Measurements from ENCODE around the gene CMSS1.

Gene CMSS1

GRCh38 chr3:99817437-99818240 is at the start of gene CMSS1:
TSS of gene CMSS1 (plus strand) at chr3:99817862.
- in situ Hi-C loops (cut with HindIII; ENCODE audit: low sequenced_read_pairs) = no loop called here

- in situ Hi-C loops (cut with HindIII; ENCODE audit: low sequenced_read_pairs) = no loop called here
Observed at GRCh38 chr3:99768126-99768525, 49.5 kb upstream of the CMSS1 start.

GRCh38 chr3:99768808-99769501 is 48.7 kb upstream of the CMSS1 start:
- in situ Hi-C loops (cut with HindIII; ENCODE audit: low sequenced_read_pairs) = no loop called here

GRCh38 chr3:99772171-99772570 is 45.5 kb upstream of the CMSS1 start:
- in situ Hi-C loops (cut with HindIII; ENCODE audit: low sequenced_read_pairs) = no loop called here

GRCh38 chr3:99772671-99773070 is 45.0 kb upstream of the CMSS1 start:
- in situ Hi-C loops (cut with HindIII; ENCODE audit: low sequenced_read_pairs) = no loop called here

GRCh38 chr3:99774467-99774866 is 43.2 kb upstream of the CMSS1 start:
- in situ Hi-C loops (cut with HindIII; ENCODE audit: low sequenced_read_pairs) = no loop called here

GRCh38 chr3:99776516-99777209 is 41.0 kb upstream of the CMSS1 start:
- in situ Hi-C loops (cut with HindIII; ENCODE audit: low sequenced_read_pairs) = no loop called here

- in situ Hi-C loops (cut with HindIII; ENCODE audit: low sequenced_read_pairs) = no loop called here
Observed at GRCh38 chr3:99777210-99777549, 40.5 kb upstream of the CMSS1 start.

- in situ Hi-C loops (cut with HindIII; ENCODE audit: low sequenced_read_pairs) = no loop called here
Observed at GRCh38 chr3:99777708-99778107, 40.0 kb upstream of the CMSS1 start.

GRCh38 chr3:99780749-99781148 is 36.9 kb upstream of the CMSS1 start:
- in situ Hi-C loops (cut with HindIII; ENCODE audit: low sequenced_read_pairs) = no loop called here

GRCh38 chr3:99781761-99782160 is 35.9 kb upstream of the CMSS1 start:
- in situ Hi-C loops (cut with HindIII; ENCODE audit: low sequenced_read_pairs) = no loop called here

GRCh38 chr3:99783011-99783573 is 34.6 kb upstream of the CMSS1 start:
- in situ Hi-C loops (cut with HindIII; ENCODE audit: low sequenced_read_pairs) = no loop called here

GRCh38 chr3:99789011-99789721 is 28.5 kb upstream of the CMSS1 start:
- in situ Hi-C loops (cut with HindIII; ENCODE audit: low sequenced_read_pairs) = no loop called here

- in situ Hi-C loops (cut with HindIII; ENCODE audit: low sequenced_read_pairs) = no loop called here
Observed at GRCh38 chr3:99794485-99794884, 23.2 kb upstream of the CMSS1 start.

- in situ Hi-C loops (cut with HindIII; ENCODE audit: low sequenced_read_pairs) = no loop called here
Observed at GRCh38 chr3:99795573-99795972, 22.1 kb upstream of the CMSS1 start.

GRCh38 chr3:99799422-99799821 is 18.2 kb upstream of the CMSS1 start:
- in situ Hi-C loops (cut with HindIII; ENCODE audit: low sequenced_read_pairs) = no loop called here

- in situ Hi-C loops (cut with HindIII; ENCODE audit: low sequenced_read_pairs) = no loop called here
Observed at GRCh38 chr3:99803297-99803696, 14.4 kb upstream of the CMSS1 start.

GRCh38 chr3:99805160-99805559 is 12.5 kb upstream of the CMSS1 start:
- in situ Hi-C loops (cut with HindIII; ENCODE audit: low sequenced_read_pairs) = no loop called here

- in situ Hi-C loops (cut with HindIII; ENCODE audit: low sequenced_read_pairs) = no loop called here
Observed at GRCh38 chr3:99808163-99808794, 9.4 kb upstream of the CMSS1 start.

- in situ Hi-C loops (cut with HindIII; ENCODE audit: low sequenced_read_pairs) = no loop called here
Observed at GRCh38 chr3:99809565-99809964, 8.1 kb upstream of the CMSS1 start.
